ENCODE measurements around the gene LCE4A. TPM values are rescaled to one million over a fixed set of nuclear protein-coding genes. Genes with fewer than 3 reads are reported as not detected.

The LCE4A gene
- total and polyA plus RNA-seq, 9 of the 15 experiments (the other 6 are each of a cell fraction or from before 2014, with no cell fraction given): not detected

DNA sequence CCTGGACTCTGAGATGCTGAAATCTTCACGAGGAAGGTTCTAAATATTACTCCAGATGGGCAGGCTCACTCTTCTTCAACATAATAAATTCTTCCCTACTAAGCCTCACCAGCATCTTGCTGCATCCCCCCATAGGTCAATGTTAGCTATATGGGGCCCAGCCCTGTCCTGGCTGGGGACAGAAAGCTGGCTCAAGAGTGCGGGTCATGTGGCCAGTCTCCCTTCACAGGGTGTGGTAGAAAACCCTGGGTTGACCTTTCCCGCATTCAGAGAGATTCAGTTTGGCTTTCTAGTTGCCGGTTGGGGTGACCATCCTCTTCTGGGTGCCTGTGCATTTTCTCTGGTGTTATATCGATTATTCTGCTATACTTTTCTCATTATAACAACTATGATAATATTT lies 30.0 kb downstream of the LCE4A start (continued):
- TF ChIP-seq ZBTB33 (CRISPR knock-in tag; IDR thresholded peaks at IDR 0.05): no peak
- no peak for TF ChIP-seq PATZ1 (CRISPR knock-in tag; IDR thresholded peaks at IDR 0.05; ENCODE audit: borderline replicate concordance)
- no peak for TF ChIP-seq ZBTB1 (CRISPR knock-in tag; IDR thresholded peaks at IDR 0.05; ENCODE audit: borderline replicate concordance, low read depth)
- no peak for TF ChIP-seq ZNF212 (CRISPR knock-in tag; IDR thresholded peaks at IDR 0.05)
- no peak for TF ChIP-seq HNRNPH1 (optimal IDR thresholded peaks at IDR 0.05; ENCODE audit: low read depth, low read length)
- TF ChIP-seq, protein P1, sequence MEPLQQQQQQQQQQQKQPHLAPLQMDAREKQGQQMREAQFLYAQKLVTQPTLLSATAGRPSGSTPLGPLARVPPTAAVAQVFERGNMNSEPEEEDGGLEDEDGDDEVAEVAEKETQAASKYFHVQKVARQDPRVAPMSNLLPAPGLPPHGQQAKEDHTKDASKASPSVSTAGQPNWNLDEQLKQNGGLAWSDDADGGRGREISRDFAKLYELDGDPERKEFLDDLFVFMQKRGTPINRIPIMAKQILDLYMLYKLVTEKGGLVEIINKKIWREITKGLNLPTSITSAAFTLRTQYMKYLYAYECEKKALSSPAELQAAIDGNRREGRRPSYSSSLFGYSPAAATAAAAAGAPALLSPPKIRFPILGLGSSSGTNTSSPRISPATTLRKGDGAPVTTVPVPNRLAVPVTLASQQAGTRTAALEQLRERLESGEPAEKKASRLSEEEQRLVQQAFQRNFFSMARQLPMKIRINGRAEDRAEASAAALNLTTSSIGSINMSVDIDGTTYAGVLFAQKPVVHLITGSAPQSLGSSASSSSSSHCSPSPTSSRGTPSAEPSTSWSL (CRISPR knock-in tag; IDR thresholded peaks at IDR 0.05; ENCODE audit: borderline replicate concordance): no peak
- no peak for TF ChIP-seq SAFB (IDR thresholded peaks at IDR 0.05; ENCODE audit: borderline replicate concordance, low read depth, low read length)
- TF ChIP-seq, protein P2, sequence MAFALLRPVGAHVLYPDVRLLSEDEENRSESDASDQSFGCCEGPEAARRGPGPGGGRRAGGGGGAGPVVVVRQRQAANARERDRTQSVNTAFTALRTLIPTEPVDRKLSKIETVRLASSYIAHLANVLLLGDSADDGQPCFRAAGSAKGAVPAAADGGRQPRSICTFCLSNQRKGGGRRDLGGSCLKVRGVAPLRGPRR (CRISPR knock-in tag; IDR thresholded peaks at IDR 0.05): no peak
- TF ChIP-seq E2F3 (CRISPR knock-in tag; IDR thresholded peaks at IDR 0.05): no peak

Data from K562 (cell line).